OCI-LY7 (cell line): ENCODE data around the gene FRMD8. TPM values are rescaled to one million over a fixed set of nuclear protein-coding genes. Genes with fewer than 3 reads are reported as not detected.
A peak's percentile ranks its signal among the peaks of the same experiment; 100 is the strongest.

ENCODE experiments used
- BruUV-seq: library from RNA; stranded (reverse); fragments of 400-500 nt; replicated peaks from 2 replicates; lab custom pipeline; 2021; lab: Mats Ljungman, UMichigan
- CTCF ChIA-PET: fragments of 300-600 bp; sonication (Branson Sonifier 250); formaldehyde crosslinking; loops from one replicate; lab custom pipeline; 2022; ENCODE audit warnings: antibody characterized with exemption; ENCODE audit not compliant: unreplicated experiment; lab: Charles Lee
- POLR2A ChIA-PET: fragments of 300-600 bp; sonication (Branson Sonifier 250); formaldehyde crosslinking; loops from one replicate; lab custom pipeline; 2022; ENCODE audit warnings: antibody characterized with exemption; lab: Charles Lee
- DNase-seq: peaks from one replicate; pipeline ENCODE4 v3.0.0-alpha.2; 2015; ENCODE audit warnings: low spot score
- H2AFZ ChIP-seq: fragments of 200-600 bp; sonication (generic), shearing (Covaris generic); 2 replicates; pipeline ENCODE4 v1.6.1; 2014; ENCODE audit warnings: mild to moderate bottlenecking, antibody characterized with exemption, low read length, moderate library complexity
- H3K27ac ChIP-seq: fragments of 200-600 bp; sonication (generic); 2 replicates; pipeline ENCODE4 v1.5.1; 2014; ENCODE audit warnings: mixed run types, low read depth, mild to moderate bottlenecking, moderate library complexity, low read length, inconsistent platforms; ENCODE audit not compliant: poor library complexity, severe bottlenecking
- H3K36me3 ChIP-seq: fragments of 200-600 bp; sonication (generic); 2 replicates; pipeline ENCODE4 v1.6.1; 2014; ENCODE audit warnings: mild to moderate bottlenecking, antibody characterized with exemption, low read length, moderate library complexity, mixed read lengths; ENCODE audit not compliant: insufficient read depth
- H3K4me1 ChIP-seq: fragments of 200-600 bp; sonication (generic); 2 replicates; pipeline ENCODE4 v1.5.1; 2014; ENCODE audit warnings: mild to moderate bottlenecking, low read length; ENCODE audit not compliant: insufficient read depth, poor library complexity, severe bottlenecking
- H3K4me2 ChIP-seq: fragments of 200-600 bp; sonication (generic); 2 replicates; pipeline ENCODE4 v1.6.1; 2014; ENCODE audit warnings: mild to moderate bottlenecking, low read length
- H3K4me3 ChIP-seq: fragments of 200-600 bp; sonication (generic); 2 replicates; pipeline ENCODE4 v1.5.1; 2014; ENCODE audit warnings: mild to moderate bottlenecking, low read depth, low read length; ENCODE audit not compliant: poor library complexity, severe bottlenecking
- H3K79me2 ChIP-seq: fragments of 200-600 bp; sonication (generic); 2 replicates; pipeline ENCODE4 v1.6.1; 2016; ENCODE audit warnings: low read depth, mild to moderate bottlenecking, low read length, moderate library complexity, mixed read lengths; ENCODE audit not compliant: insufficient read depth
- H3K9me2 ChIP-seq: fragments of 200-600 bp; sonication (generic); 2 replicates; pipeline ENCODE4 v1.6.1; 2016; ENCODE audit warnings: mild to moderate bottlenecking, low read length, mixed read lengths; ENCODE audit not compliant: insufficient read depth
- H3K9me3 ChIP-seq: fragments of 200-600 bp; sonication (generic); 2 replicates; pipeline ENCODE4 v1.6.1; 2014; ENCODE audit warnings: mild to moderate bottlenecking, mixed run types, low read length, mixed read lengths
- H4K20me1 ChIP-seq: fragments of 200-600 bp; sonication (generic); 2 replicates; pipeline ENCODE4 v1.6.1; 2014; ENCODE audit warnings: mild to moderate bottlenecking, antibody characterized with exemption, low read length, moderate library complexity, mixed read lengths; ENCODE audit not compliant: insufficient read depth
- EZH2phosphoT487 ChIP-seq: fragments of 200-600 bp; sonication (generic); IDR thresholded peaks from 2 replicates; pipeline ENCODE4 v1.6.1; 2018; ENCODE audit warnings: low read depth, borderline replicate concordance, mild to moderate bottlenecking, mixed run types, antibody characterized with exemption, low read length, moderate library complexity, mixed read lengths
- intact Hi-C: fragments of 100-400 bp; cut with micrococcal nuclease; formaldehyde crosslinking; loops from one replicate; pipeline ENCODE4 v1.10.0; 2022; ENCODE audit not compliant: unreplicated experiment
- total RNA-seq, 2 experiments: library from RNA; depleted of rRNA in 1 of 2; stranded (reverse); fragments of >200 nt in 1 of 2; shearing (Covaris generic) in 1 of 2; gene quantifications; 2 replicates each; pipeline ENCODE4 v1.2.3, GENCODE V29; 2014 to 2022
- TF ChIP-seq, protein P1 (sequence below): fragments of 200-600 bp; sonication (generic); conservative IDR thresholded peaks from 2 replicates; pipeline ENCODE4 v1.5.1; 2014; ENCODE audit warnings: mild to moderate bottlenecking, antibody characterized with exemption, low read length, moderate library complexity, mixed read lengths

The FRMD8 gene
- total RNA-seq, 2 experiments from 2014 or later = 37.6 to 55.8 TPM

DNA sequence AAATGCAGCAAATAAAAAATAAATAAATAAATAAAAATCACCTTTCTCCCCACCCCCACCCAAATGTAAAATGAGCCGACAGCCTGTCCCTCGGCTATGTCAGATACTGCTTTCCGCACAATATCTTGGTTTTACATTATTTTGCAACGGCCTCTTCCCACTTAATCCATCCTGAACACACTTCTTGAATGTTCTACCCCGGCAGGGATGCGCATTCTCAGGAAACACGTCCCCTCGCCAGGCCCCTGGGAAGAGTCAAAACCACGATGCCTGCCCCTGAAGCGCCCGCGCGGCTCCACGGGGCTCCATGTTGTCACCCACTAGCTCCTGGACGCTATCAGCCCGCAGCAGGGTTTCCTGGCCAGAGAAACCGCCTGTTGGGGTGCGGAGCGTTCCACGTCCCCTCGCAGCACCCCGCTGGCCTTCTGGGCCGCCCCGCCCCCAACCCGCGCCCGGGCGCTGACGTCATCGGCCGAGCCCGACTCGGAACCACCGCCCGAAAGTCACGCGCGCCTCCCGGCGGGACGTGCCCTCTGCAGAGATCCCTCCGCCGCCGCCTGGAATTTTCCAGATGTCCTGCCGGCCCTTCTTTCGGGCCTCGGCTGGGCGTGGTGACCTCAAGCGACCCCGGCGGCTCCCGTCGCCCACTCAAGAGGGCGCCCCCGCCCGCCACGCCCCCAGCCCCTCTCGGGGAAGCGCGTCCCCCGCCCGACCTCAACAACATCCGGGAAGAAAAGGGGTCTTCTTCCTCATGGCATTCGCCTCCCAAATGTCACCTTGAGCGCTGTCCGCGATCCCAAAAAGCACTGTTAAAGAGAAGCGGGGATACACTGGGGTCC, 35.6 kb downstream of the FRMD8 start:
- TF ChIP-seq, protein P1, sequence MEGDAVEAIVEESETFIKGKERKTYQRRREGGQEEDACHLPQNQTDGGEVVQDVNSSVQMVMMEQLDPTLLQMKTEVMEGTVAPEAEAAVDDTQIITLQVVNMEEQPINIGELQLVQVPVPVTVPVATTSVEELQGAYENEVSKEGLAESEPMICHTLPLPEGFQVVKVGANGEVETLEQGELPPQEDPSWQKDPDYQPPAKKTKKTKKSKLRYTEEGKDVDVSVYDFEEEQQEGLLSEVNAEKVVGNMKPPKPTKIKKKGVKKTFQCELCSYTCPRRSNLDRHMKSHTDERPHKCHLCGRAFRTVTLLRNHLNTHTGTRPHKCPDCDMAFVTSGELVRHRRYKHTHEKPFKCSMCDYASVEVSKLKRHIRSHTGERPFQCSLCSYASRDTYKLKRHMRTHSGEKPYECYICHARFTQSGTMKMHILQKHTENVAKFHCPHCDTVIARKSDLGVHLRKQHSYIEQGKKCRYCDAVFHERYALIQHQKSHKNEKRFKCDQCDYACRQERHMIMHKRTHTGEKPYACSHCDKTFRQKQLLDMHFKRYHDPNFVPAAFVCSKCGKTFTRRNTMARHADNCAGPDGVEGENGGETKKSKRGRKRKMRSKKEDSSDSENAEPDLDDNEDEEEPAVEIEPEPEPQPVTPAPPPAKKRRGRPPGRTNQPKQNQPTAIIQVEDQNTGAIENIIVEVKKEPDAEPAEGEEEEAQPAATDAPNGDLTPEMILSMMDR = 0 out of 2 replicates have a peak, but pooled peaks have one; percentile 26
- TF ChIP-seq EZH2phosphoT487 = no peak
- BruUV-seq = no TSS peak
- Histone ChIP-seq H3K4me2 (peak overlapping the region; percentile 91), H2AFZ (peak overlapping the region; percentile 41; the same call in 1 of the 2 replicates), H3K9me2 (no peaks in the 10 kb centered on the region), H3K4me1 (peaks cover 56% of the 10 kb centered on the region), H3K27ac (peak overlapping the region; percentile 97), H3K36me3 (peaks cover 41% of the 10 kb centered on the region), H3K9me3 (no peaks in the 10 kb centered on the region), H3K4me3 (peak overlapping the region; percentile 73), H3K79me2 (peaks cover 81% of the 10 kb centered on the region), H4K20me1 (peaks cover 24% of the 10 kb centered on the region)
- ChIA-PET CTCF (interaction anchor here (0.7 to 1.3 kb wide), 2 partner anchors 66 to 822 kb away, joined by 3 to 9 read pairs; no protein-coding TSS in a partner anchor), POLR2A (interaction anchor here (0.5 to 11.5 kb wide), 9 partner anchors 10 to 86 kb away, joined by 3 to 237 read pairs (median 7); partner anchors contain the start of gene MALAT1)
- DNase-seq = peak; percentile 93
- intact Hi-C loops = loop anchor here (1.0 kb wide), 1 partner anchor 75 kb away; no protein-coding TSS in a partner anchor

DNA sequence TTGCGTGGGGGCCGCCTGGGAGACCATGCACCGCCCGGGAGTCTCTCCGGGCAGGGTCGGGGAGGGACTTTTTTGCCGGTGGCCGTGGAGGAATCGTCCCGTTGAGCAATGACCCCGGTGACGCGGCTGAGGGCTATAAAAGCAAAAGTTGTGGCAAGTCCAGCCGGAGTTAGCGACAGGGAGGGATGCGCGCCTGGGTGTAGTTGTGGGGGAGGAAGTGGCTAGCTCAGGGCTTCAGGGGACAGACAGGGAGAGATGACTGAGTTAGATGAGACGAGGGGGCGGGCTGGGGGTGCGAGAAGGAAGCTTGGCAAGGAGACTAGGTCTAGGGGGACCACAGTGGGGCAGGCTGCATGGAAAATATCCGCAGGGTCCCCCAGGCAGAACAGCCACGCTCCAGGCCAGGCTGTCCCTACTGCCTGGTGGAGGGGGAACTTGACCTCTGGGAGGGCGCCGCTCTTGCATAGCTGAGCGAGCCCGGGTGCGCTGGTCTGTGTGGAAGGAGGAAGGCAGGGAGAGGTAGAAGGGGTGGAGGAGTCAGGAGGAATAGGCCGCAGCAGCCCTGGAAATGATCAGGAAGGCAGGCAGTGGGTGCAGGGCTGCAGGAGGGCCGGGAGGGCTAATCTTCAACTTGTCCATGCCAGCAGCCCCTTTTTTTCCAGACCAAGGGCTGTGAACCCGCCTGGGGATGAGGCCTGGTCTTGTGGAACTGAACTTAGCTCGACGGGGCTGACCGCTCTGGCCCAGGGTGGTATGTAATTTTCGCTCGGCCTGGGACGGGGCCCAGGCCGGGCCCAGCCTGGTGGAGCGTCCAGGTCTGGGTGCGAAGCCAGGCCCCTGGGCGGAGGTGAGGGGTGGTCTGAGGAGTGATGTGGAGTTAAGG, 36.4 kb downstream of the FRMD8 start, which contains the start of gene NEAT1:
NEAT1 (plus strand) TSS at position 166 of the 883 bp plus-strand sequence.
- peak within 1 kb of the TSS; percentile 41; the same call in 1 of the 2 replicates for H2AFZ ChIP-seq
- peaks cover 42% of the 10 kb centered on the region for H3K36me3 ChIP-seq
- no peaks in the 10 kb centered on the region for H3K9me2 ChIP-seq
- H3K27ac ChIP-seq = peak within 1 kb of the TSS; percentile 97
- H3K4me1 ChIP-seq = peaks cover 56% of the 10 kb centered on the region
- ChIA-PET POLR2A (interaction anchor here (0.5 to 11.5 kb wide), 10 partner anchors 10 to 92 kb away, joined by 3 to 237 read pairs (median 4); partner anchors contain the start of gene MALAT1), CTCF (interaction anchor here (0.7 to 1.3 kb wide), 2 partner anchors 65 to 822 kb away, joined by 3 to 9 read pairs; no protein-coding TSS in a partner anchor)
- peaks cover 85% of the 10 kb centered on the region for H3K79me2 ChIP-seq
- no peak for TF ChIP-seq EZH2phosphoT487
- TF ChIP-seq, protein P1 = 0 out of 2 replicates have a peak, but pooled peaks have one; percentile 7
- H3K9me3 ChIP-seq = no peaks in the 10 kb centered on the region
- peaks cover 24% of the 10 kb centered on the region for H4K20me1 ChIP-seq
- intact Hi-C loops = loop anchor here (1.0 kb wide), 1 partner anchor 74 kb away; no protein-coding TSS in a partner anchor
- no TSS peak for BruUV-seq
- DNase-seq = peak; percentile 86
- H3K4me3 ChIP-seq = peak within 1 kb of the TSS; percentile 73
- H3K4me2 ChIP-seq = peak within 1 kb of the TSS; percentile 91
